CD4-positive, alpha-beta T cell (primary cell): ENCODE data around the gene IP6K3. TPM values are rescaled to one million over a fixed set of nuclear protein-coding genes. Genes with fewer than 3 reads are reported as not detected.

Experiments
- ATAC-seq: fragments of 200-7000 bp; cut with Tn5 transposase; one replicate; pipeline ENCODE4 v1.10.0; 2022; ENCODE audit warnings: mild to moderate bottlenecking; ENCODE audit not compliant: poor library complexity
- CTCF ChIA-PET: fragments of 350-600 bp; sonication (Branson Sonifier 250); formaldehyde crosslinking; loops from one replicate; lab custom pipeline; 2021; ENCODE audit warnings: antibody characterized with exemption, inconsistent platforms; lab: Charles Lee
- POLR2A ChIA-PET: fragments of 350-600 bp; sonication (Branson Sonifier 250); formaldehyde crosslinking; loops from one replicate; lab custom pipeline; 2021; ENCODE audit warnings: antibody characterized with exemption, inconsistent platforms; lab: Charles Lee
- DNase-seq, 14 experiments: peaks; one replicate each; pipeline ENCODE4 v3.0.0-alpha.2; 2013 to 2020; ENCODE audit warnings: mixed read lengths in 2 of 14
- H3K27ac ChIP-seq, 2 donors: one replicate each; pipeline versions ENCODE4 v1.5.1 to v1.7.0; 2013; ENCODE audit warnings: low read length in 2 of 2, low read depth in 1 of 2, mild to moderate bottlenecking in 1 of 2
- H3K27me3 ChIP-seq, 2 experiments: 1 replicate in 1 of 2; 2 replicates in 1 of 2; pipeline versions ENCODE4 v1.6.1 to v1.7.0; 2013; ENCODE audit warnings: low read length in 2 of 2, control low read depth in 1 of 2, mild to moderate bottlenecking in 1 of 2, moderate library complexity in 1 of 2; ENCODE audit not compliant: insufficient read depth in 2 of 2, control insufficient read depth in 1 of 2
- H3K36me3 ChIP-seq: one replicate; pipeline ENCODE4 v1.6.1; 2013; ENCODE audit warnings: low read length, control low read depth; ENCODE audit not compliant: insufficient read depth
- H3K4me1 ChIP-seq: one replicate; pipeline ENCODE4 v1.6.1; 2013; ENCODE audit warnings: low read length, control low read depth; ENCODE audit not compliant: insufficient read depth
- H3K4me3 ChIP-seq: one replicate; pipeline ENCODE4 v1.5.1; 2013; ENCODE audit warnings: mild to moderate bottlenecking, low read length, moderate library complexity
- H3K9me3 ChIP-seq, 2 experiments: 1 replicate in 1 of 2; 2 replicates in 1 of 2; pipeline versions ENCODE4 v1.6.1 to v1.7.0; 2013; ENCODE audit warnings: low read length in 2 of 2, mild to moderate bottlenecking in 2 of 2, control low read depth in 1 of 2, moderate library complexity in 1 of 2; ENCODE audit not compliant: control insufficient read depth in 1 of 2, insufficient read depth in 1 of 2
- H3K27ac Mint-ChIP-seq: one replicate; pipeline ENCODE4 v1.8.0; 2020; ENCODE audit warnings: mixed read lengths
- H3K27me3 Mint-ChIP-seq: one replicate; pipeline ENCODE4 v1.8.0; 2021; ENCODE audit warnings: mixed read lengths
- H3K36me3 Mint-ChIP-seq: one replicate; pipeline ENCODE4 v1.8.0; 2021; ENCODE audit warnings: low read depth, mixed read lengths
- H3K4me1 Mint-ChIP-seq: one replicate; pipeline ENCODE4 v1.8.0; 2021; ENCODE audit warnings: low read depth, mixed read lengths
- H3K4me3 Mint-ChIP-seq: one replicate; pipeline ENCODE4 v1.8.0; 2020; ENCODE audit warnings: mild to moderate bottlenecking, mixed read lengths
- H3K9me3 Mint-ChIP-seq: one replicate; pipeline ENCODE4 v1.8.0; 2020; ENCODE audit warnings: mixed read lengths
- intact Hi-C, 2 experiments: fragments of 100-400 bp; cut with DNase I in 1 of 2; cut with micrococcal nuclease in 1 of 2; formaldehyde crosslinking; loops; one replicate each; pipeline versions ENCODE4 v1.15.1 to v1.9.0; 2023 to 2025; cut with DNase I, micrococcal nuclease
- total RNA-seq, 174 experiments: library from RNA in 2 of 174; stranded (reverse) in 2 of 174; gene quantifications; one replicate each; pipeline ENCODE4 v1.2.3 and lab custom pipeline; 2021 to 2026
- TF ChIP-seq, protein P1 (sequence below): fragments of 200-600 bp; IDR thresholded peaks from one replicate; pipeline ENCODE4 v1.8.0; 2022; ENCODE audit warnings: antibody characterized with exemption, mild to moderate bottlenecking

The IP6K3 gene
- total RNA-seq, 2 experiments from 2014 or later = not detected

- POLR2A ChIA-PET = no interaction called here
- DNase-seq = no peak
- intact Hi-C loops = loop anchor here in 1 of 2 experiments (5.0 to 10.0 kb wide), 2 partner anchors 69 to 237 kb away; partner anchors contain the start of genes ITPR3 and ZBTB9
- TF ChIP-seq, protein P1, sequence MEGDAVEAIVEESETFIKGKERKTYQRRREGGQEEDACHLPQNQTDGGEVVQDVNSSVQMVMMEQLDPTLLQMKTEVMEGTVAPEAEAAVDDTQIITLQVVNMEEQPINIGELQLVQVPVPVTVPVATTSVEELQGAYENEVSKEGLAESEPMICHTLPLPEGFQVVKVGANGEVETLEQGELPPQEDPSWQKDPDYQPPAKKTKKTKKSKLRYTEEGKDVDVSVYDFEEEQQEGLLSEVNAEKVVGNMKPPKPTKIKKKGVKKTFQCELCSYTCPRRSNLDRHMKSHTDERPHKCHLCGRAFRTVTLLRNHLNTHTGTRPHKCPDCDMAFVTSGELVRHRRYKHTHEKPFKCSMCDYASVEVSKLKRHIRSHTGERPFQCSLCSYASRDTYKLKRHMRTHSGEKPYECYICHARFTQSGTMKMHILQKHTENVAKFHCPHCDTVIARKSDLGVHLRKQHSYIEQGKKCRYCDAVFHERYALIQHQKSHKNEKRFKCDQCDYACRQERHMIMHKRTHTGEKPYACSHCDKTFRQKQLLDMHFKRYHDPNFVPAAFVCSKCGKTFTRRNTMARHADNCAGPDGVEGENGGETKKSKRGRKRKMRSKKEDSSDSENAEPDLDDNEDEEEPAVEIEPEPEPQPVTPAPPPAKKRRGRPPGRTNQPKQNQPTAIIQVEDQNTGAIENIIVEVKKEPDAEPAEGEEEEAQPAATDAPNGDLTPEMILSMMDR = no peak
- no peak for ATAC-seq
- H3K4me3 Mint-ChIP-seq = peak overlapping the region; percentile 42
- Histone ChIP-seq H3K27me3 (no peaks in the 10 kb centered on the region), H3K4me3 (no peak overlapping the region), H3K9me3 (no peaks in the 10 kb centered on the region), H3K36me3 (peaks cover 82% of the 10 kb centered on the region), H3K27ac (peak overlapping the region; percentile 77 to 88), H3K4me1 (peaks cover 53% of the 10 kb centered on the region)
- H3K4me1 Mint-ChIP-seq = peaks cover 56% of the 10 kb centered on the region
- H3K9me3 Mint-ChIP-seq = no peaks in the 10 kb centered on the region
- peak overlapping the region; percentile 97 for H3K27ac Mint-ChIP-seq
- no peaks in the 10 kb centered on the region for H3K27me3 Mint-ChIP-seq
- CTCF ChIA-PET = no interaction called here
- peaks cover 72% of the 10 kb centered on the region for H3K36me3 Mint-ChIP-seq
Observed at GRCh38 chr6:33691456-33692077, 55.1 kb downstream of the IP6K3 start.

- Mint-ChIP-seq H3K4me1 (peaks cover 48% of the 10 kb centered on the region), H3K27ac (peak overlapping the region; percentile 97), H3K36me3 (peaks cover 77% of the 10 kb centered on the region), H3K9me3 (no peaks in the 10 kb centered on the region), H3K4me3 (no peak overlapping the region), H3K27me3 (no peaks in the 10 kb centered on the region)
- H3K9me3 ChIP-seq = no peaks in the 10 kb centered on the region
- intact Hi-C loops = loop anchor here in 1 of 2 experiments (5.0 to 10.0 kb wide), 2 partner anchors 68 to 236 kb away; partner anchors contain the start of genes ITPR3 and ZBTB9
- no peaks in the 10 kb centered on the region for H3K27me3 ChIP-seq
- TF ChIP-seq, protein P1 = no peak
- H3K36me3 ChIP-seq = peaks cover 86% of the 10 kb centered on the region
- no peak overlapping the region for H3K27ac ChIP-seq
- no peak overlapping the region for H3K4me3 ChIP-seq
- ATAC-seq = no peak
- no peak for DNase-seq
- POLR2A ChIA-PET = no interaction called here
- H3K4me1 ChIP-seq = peaks cover 45% of the 10 kb centered on the region
- CTCF ChIA-PET = no interaction called here
Observed at GRCh38 chr6:33690766-33691165, 55.9 kb downstream of the IP6K3 start.

GRCh38 chr6:33689879-33690278 is 56.8 kb downstream of the IP6K3 start:
- H3K9me3 Mint-ChIP-seq = no peaks in the 10 kb centered on the region
- no peak for DNase-seq
- Histone ChIP-seq H3K4me1 (peaks cover 37% of the 10 kb centered on the region), H3K27me3 (no peaks in the 10 kb centered on the region), H3K36me3 (peaks cover 86% of the 10 kb centered on the region), H3K4me3 (no peak overlapping the region), H3K27ac (no peak overlapping the region), H3K9me3 (no peaks in the 10 kb centered on the region)
- peaks cover 39% of the 10 kb centered on the region for H3K4me1 Mint-ChIP-seq
- H3K27me3 Mint-ChIP-seq = no peaks in the 10 kb centered on the region
- ChIA-PET CTCF (no interaction called here), POLR2A (no interaction called here)
- no peak for ATAC-seq
- H3K4me3 Mint-ChIP-seq = no peak overlapping the region
- TF ChIP-seq, protein P1 = no peak
- peaks cover 86% of the 10 kb centered on the region for H3K36me3 Mint-ChIP-seq
- H3K27ac Mint-ChIP-seq = peak overlapping the region; percentile 31
- intact Hi-C loops = loop anchor here in 1 of 2 experiments (5.0 to 10.0 kb wide), 2 partner anchors 68 to 235 kb away; partner anchors contain the start of genes ITPR3 and ZBTB9
